HG02798 (cell line): ENCODE measurements around the gene APOBEC3H.

Experiments
- ATAC-seq: cut with Tn5 transposase; IDR thresholded peaks from one replicate; pipeline ENCODE4 v1.9.1; 2021; ENCODE audit warnings: mild to moderate bottlenecking; ENCODE audit not compliant: unreplicated experiment, poor library complexity

Gene APOBEC3H

DNA sequence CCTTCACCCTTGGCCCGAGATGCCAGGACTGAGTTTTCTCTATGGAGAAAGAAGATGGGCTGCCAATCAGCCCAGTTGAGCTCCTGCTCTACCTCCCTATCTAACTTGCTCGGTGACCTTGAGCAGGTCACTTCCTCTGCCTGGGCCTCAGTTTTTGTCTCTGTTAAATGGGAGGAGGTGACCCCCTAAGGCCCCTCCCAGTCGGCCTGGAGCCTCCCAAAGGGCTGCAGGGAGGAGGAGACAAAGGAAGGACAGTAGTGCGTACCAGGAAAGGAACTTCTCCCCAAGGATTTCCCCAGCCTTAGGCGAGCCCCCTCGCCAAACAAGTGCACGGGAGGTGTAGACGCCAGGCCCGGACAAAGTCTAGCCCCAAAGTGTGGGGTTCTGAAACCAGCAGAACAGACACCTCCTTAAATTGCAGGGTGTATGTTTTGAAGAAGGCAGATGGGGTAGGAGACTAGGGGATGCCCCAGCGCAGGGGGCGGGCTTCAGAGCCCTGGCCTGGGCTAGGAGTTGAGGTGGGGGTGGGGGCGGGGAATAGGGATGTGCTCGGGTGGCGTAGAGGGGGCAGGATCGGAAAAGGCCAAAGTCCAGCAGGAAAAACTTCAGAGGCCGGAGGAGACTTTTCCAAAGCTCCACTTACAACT is 54.4 kb downstream of the APOBEC3H start:
- ATAC-seq, result no peak

DNA sequence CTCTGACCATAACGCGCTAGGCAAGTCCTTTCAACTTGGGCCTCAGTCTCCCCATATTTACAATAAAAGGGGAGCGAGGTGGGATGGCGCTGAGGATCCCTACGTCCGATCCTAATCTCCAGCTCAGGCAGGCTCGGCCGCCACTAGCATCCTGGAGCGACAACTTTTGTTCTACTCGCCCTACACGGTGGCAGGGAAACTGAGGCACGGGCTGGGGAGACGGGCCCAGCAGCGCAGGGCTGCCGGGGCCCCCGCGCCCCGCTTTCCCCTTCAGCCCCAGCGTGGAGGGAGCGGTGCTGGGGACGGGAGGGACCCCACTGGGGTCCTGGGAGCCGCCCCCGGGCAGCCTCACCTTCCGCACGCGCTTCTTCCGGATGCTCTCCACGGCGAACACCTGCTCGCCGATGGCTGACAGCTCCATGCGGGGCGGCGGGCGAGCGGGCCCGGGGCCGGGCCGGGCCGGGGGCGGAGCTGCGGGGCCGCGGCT is 55.0 kb downstream of the APOBEC3H start:
- ATAC-seq, result no peak

DNA sequence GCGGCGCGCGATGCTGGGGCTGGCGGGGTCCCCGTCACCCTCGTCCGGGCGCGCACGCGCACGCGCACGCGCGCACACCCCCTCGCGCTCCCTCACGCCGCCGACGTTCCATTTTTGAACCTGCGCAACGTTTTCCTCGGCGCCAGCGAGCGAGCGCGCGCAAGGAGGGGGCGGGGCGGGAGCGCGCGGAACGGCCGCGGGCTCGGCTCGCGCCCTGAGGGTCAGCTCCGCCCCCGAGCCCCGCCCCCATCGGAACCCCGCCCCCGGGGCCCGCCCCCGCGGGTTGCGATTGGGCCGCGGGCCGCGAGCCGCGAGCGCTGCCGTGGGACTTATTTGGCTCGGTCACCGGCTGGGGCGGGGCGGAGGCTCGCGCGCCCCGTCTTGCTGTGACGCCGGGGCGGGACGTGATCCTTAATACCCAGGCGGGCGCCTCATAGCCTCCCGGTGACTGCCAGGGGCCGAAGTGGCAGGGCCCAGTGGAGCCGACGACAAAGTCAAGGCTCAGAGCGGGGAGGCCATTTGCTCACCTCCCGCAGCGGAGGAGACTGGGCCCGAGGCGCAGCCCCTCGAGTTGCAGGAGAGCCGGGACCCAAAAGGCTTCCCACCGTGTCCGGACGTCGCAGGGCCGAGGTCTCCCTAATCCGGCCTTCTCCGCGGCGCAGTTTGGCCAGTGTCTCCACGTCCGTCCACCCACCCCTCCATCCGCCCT is 55.6 kb downstream of the APOBEC3H start, which contains the start of gene CBX7:
Gene CBX7, minus strand, starts transcription at position 170 of the 709 bp plus-strand sequence. CDS start 236 bp downstream, outside the sequence.
- peak; percentile 83 for ATAC-seq

DNA sequence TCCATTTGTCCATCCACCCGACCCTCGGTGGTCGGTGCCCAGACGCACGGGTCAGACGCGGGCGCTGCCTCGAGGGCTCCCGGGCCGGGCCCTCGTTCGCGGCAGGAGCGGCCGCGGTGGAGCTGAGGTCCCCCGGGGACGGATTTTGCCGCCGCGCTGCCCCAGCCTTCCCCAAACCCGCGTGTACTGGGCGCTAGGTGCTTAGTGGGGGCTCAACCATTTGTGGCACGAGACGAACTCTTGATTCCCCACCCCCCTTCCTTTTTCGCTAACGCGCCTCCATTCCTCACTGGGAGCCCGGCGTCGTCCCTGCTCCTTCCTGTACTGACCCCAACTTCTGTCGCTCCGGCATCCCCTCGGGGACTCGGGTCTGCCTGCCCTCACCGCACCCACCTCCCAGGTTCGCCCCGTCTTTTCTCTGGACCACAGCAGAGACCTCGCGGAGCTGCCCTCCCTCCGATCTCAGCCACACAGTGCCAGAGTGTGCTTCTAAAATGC is 56.2 kb downstream of the APOBEC3H start:
- peak; percentile 3 for ATAC-seq
